AG04449 (cell line): ENCODE measurements around the gene GAA.

Source experiments
- CTCF ChIA-PET: fragments of 350-600 bp; formaldehyde crosslinking; extraction: SDS; loops from one replicate; lab custom pipeline; 2021; ENCODE audit warnings: antibody characterized with exemption; lab: Yijun Ruan, JAX
- POLR2A ChIA-PET: fragments of 400-600, 350-600 bp; formaldehyde crosslinking; extraction: SDS; loops from one replicate; lab custom pipeline; 2020; ENCODE audit warnings: antibody characterized with exemption, inconsistent platforms; lab: Yijun Ruan, JAX
- DNase-seq: peaks from one replicate; pipeline ENCODE4 v3.0.0-alpha.2; 2010; ENCODE audit warnings: low read depth, low spot score
- H3K4me3 ChIP-seq: 2 replicates; pipeline ENCODE4 v1.5.1; 2011; ENCODE audit warnings: low read depth, mild to moderate bottlenecking, control low read depth, low read length
- CTCF ChIP-seq: IDR thresholded peaks from one replicate; pipeline ENCODE4 v1.5.1; 2011; ENCODE audit warnings: mild to moderate bottlenecking, moderate library complexity, low read length, control low read depth, inconsistent platforms; ENCODE audit not compliant: insufficient read depth; ENCODE audit errors: missing control alignments

Gene GAA

GRCh38 chr17:80101011-80101945 is at the start of gene GAA:
GAA (plus strand) TSS chr17:80101581; CDS start chr17:80104587, 3,006 bp downstream.
- TF ChIP-seq CTCF: peak; percentile 80
- no peak for DNase-seq
- H3K4me3 ChIP-seq: peak within 1 kb of the TSS; percentile 98
- ChIA-PET POLR2A (interaction anchor here (0.6 to 1.8 kb wide), 5 partner anchors 9 to 44 kb away, joined by 3 to 10 read pairs (median 3); no protein-coding TSS in a partner anchor), CTCF (interaction anchor here (0.6 to 4.6 kb wide), 64 partner anchors 9 to 1076 kb away, joined by 3 to 66 read pairs (median 4); partner anchors contain the start of gene TBC1D16)

GRCh38 chr17:80051681-80052080 is 49.7 kb upstream of the GAA start:
- DNase-seq: no peak
- CTCF ChIA-PET: interaction anchor here (1.2 to 1.3 kb wide), 2 partner anchors 43 to 50 kb away, joined by 3 read pairs; partner anchors contain the start of gene GAA

GRCh38 chr17:80053102-80053501 is 48.3 kb upstream of the GAA start:
- DNase-seq: no peak
- CTCF ChIA-PET: interaction anchor here (1.2 to 1.8 kb wide), 3 partner anchors 30 to 48 kb away, joined by 3 to 6 read pairs (median 5); partner anchors contain the start of gene GAA
- no peak overlapping the region for H3K4me3 ChIP-seq
- POLR2A ChIA-PET: no interaction called here
- no peak for TF ChIP-seq CTCF

More at GRCh38 chr17:80051681-80052080, 49.7 kb upstream of the GAA start:
- TF ChIP-seq CTCF: no peak
- no peak overlapping the region for H3K4me3 ChIP-seq
- POLR2A ChIA-PET: no interaction called here

- CTCF ChIA-PET: no interaction called here
- no peak for TF ChIP-seq CTCF
- POLR2A ChIA-PET: no interaction called here
These were observed 45.8 kb upstream of the GAA start for GRCh38 chr17:80055597-80055996.

GRCh38 chr17:80058311-80058955 is 42.9 kb upstream of the GAA start:
- POLR2A ChIA-PET: interaction anchor here (0.7 kb wide), 1 partner anchor 213 kb away, joined by 3 read pairs; no protein-coding TSS in a partner anchor
- CTCF ChIA-PET: interaction anchor here (1.1 to 2.1 kb wide), 3 partner anchors 12 to 43 kb away, joined by 4 to 11 read pairs (median 4); partner anchors contain the start of gene GAA
- DNase-seq: no peak
- no peak for TF ChIP-seq CTCF
- no peak overlapping the region for H3K4me3 ChIP-seq

More at GRCh38 chr17:80055597-80055996, 45.8 kb upstream of the GAA start:
- H3K4me3 ChIP-seq: no peak overlapping the region
- no peak for DNase-seq
